NCI-H748 (cell line): ENCODE data around the gene FOXK2.
"Not testable (repeated sequence)": the region's sequence is repeated elsewhere in the genome, so short reads cannot be mapped to it uniquely, and the experiment has no call there.

Experiments
- DNase-seq: peaks from one replicate; lab custom pipeline; 2025; ENCODE audit not compliant: unreplicated experiment; lab: John Stamatoyannopoulos, UW

FOXK2 gene

DNA sequence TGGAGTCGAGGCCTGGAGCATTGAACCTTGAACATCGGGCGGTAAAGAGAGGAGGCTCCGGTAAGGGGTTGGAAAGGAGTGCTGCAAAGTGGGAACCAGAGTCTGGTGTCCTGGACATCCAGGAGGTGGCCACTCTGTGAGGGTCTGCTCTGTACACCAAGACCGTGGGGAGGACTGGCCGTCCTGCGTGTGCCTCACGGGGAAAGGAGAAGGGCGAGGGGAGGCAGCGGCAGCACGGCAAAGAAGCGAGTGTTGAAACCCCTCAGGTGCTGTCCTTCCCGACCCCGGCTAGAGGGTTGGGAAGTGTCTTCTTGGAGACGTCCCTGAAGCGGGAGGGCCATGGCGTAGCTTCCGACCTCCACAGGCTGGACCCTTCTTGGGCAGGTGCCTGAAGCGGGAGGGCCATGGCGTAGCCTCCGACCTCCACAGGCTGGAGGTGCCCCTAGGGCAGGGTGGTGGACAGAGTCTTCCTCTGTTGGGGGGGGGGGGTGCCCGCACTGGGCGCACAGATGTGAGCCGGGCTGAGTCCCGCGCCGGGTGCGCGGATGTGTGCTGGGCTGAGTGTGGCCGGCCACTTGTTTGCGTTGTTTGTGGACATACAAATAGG, 42.0 kb downstream of the FOXK2 start:
- no peak for DNase-seq

DNA sequence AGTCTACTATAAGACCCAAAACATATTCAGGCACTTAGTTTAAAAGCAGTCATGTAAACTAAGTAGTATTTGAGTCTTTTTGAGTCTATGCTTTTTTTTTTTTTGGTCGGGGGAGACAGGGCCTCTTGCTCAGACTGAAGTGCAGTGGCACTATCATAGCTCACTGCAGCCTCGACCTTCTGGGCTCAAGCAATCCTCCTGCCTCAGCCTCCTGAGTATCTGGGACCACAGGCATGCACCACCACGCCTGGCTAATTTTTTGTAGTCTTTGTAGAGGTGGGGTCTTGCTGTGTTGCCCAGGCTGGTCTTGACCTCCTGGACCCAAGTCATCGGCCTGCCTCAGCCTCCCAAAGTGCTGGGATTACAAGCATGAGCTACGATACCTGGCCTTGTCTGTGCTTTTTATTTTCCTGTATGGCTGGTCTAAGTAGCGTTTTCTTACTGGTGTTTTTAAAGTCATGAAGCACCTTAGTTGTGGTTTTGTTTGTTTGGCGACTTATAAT, 43.2 kb downstream of the FOXK2 start:
- DNase-seq = not testable (repeated sequence)

- no peak for DNase-seq
Observed at GRCh38 chr17:82563318-82563717, 43.8 kb downstream of the FOXK2 start.

GRCh38 chr17:82563745-82564144, 44.2 kb downstream of the FOXK2 start:
- DNase-seq = not testable (repeated sequence)

- no peak for DNase-seq
Observed at GRCh38 chr17:82564241-82564640, 44.7 kb downstream of the FOXK2 start.

DNA sequence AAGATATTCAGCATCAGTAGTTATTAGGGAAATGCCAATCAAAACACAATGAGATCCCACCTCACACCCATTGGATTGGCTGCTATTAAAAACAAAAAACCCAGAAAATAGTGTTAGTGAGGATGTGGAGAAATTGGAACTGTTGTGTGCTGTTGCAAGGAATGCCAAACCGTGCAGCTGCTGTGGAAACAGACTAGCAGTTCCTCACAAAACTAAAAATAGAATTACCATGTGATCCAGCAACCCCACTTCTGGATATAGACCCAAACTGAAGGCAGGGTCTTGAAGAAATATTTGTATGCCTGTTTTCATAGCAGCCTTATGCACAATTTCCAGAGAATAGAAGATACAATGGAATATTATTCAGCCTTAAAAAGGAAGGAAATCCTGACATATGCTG, 46.0 kb downstream of the FOXK2 start:
- no peak for DNase-seq

GRCh38 chr17:82566129-82566960, 46.8 kb downstream of the FOXK2 start:
- DNase-seq = no peak

DNA sequence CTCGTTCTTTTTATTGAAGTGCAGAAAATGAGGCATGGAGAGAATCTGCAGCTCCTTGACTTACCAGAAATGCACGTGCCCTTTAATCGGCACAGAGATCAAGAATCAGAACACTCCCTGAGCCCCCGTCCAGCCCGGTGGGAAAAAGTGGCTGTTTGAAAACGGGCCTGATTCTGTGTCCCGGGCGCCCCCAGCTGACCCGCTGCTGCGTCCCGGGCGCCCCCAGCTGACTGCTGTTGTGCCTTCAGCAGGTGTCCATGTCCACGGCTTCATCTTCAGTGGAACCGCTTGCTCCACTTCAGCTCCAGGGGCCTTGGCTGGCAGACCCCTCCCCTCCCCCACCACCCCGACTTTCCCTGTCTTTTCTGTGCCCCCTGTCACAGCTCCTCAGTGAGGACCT, 47.8 kb downstream of the FOXK2 start:
- no peak for DNase-seq

GRCh38 chr17:82568997-82569393, 49.5 kb downstream of the FOXK2 start:
- no peak for DNase-seq

- DNase-seq = no peak
Observed at GRCh38 chr17:82569621-82570020, 50.1 kb downstream of the FOXK2 start.

GRCh38 chr17:82570277-82570676, 50.7 kb downstream of the FOXK2 start:
- DNase-seq = no peak

GRCh38 chr17:82571855-82572254, 52.3 kb downstream of the FOXK2 start:
- DNase-seq = no peak

DNA sequence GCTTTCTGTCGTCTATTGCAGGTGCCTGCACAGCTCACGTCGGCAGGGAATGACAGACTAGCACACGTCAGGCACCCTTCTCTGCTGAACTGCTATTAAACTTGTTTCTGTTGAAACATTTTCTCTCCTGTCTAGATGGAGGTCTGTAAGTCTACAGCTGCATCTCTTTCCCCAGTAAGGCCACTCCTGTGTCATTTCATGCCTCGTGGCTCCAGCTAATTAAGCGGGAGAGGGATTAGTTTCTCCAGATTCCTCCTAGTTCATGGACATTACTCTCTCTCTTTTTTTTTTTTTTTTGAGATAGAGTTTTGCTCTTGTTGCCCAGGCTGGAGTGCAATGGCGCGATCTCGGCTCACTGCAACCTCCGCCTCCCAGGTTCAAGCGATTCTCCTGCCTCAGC, 54.5 kb downstream of the FOXK2 start:
- no peak for DNase-seq

DNA sequence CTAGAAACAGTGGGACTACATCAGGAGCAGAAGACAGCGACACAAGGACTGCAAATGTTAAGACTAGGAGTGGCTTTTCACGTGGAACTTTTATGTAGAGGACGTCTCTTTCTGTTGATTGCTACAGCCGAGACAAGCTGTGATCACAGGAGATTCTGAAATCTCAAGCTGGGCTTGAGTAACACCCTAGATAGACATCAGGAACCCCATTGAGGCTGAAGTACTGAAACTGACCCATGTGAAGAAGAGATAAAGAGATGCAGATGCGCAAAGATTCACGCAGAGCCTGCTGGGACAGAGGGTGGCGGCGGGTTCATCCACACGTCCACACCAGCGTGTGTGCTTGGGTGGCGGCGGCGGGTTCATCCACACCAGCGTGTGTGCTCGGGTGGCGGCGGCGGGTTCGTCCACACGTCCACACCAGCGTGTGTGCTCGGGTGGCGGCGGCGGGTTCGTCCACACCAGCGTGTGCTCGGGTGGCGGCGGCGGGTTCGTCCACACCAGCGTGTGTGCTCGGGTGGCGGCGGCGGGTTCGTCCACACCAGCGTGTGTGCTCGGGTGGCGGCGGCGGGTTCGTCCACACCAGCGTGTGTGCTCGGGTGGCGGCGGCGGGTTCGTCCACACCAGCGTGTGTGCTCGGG, 56.2 kb downstream of the FOXK2 start:
- not testable (repeated sequence) for DNase-seq

DNA sequence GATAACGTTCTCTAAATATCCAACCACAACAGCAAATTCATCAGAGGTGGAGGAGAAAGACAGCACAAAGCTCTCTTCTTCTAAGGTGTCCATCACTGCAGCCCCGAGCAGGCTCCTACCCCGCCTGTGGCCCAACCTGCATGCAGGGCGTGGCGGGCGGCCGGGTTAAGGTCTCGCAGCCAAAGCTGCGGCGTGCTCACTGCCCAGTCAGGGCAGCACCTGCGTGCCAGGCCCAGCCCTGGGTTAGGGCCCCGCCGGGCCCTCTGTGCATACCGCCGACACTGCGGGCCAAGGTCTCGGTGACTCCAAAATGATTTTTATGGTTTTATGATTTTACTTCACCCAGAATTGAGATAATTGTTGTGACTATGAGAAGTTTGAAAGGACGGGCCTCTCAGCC, 57.8 kb downstream of the FOXK2 start:
- no peak for DNase-seq

- DNase-seq = not testable (repeated sequence)
Observed at GRCh38 chr17:82579969-82580368, 60.4 kb downstream of the FOXK2 start.

DNA sequence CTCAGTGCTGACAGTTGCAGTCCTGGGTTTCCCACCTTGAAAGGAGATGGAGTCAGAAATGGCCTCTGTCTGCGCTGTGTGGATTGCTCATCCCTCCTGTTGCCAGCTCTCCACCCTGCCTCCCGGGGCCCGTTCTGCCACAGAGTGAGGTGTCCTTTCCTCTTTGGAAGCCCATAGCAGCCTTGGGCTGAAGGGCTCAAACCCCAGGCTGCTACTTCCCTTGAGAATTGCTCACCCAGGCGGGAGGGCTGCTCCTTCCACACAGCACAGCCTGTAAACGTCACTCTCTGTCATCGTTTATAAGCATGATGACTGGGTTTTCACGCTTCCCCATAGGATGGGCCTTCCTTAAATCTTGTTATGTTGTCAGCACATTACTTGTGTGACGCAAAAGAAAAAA, 62.7 kb downstream of the FOXK2 start:
- DNase-seq = no peak

GRCh38 chr17:82582709-82583108, 63.2 kb downstream of the FOXK2 start:
- DNase-seq = no peak

DNA sequence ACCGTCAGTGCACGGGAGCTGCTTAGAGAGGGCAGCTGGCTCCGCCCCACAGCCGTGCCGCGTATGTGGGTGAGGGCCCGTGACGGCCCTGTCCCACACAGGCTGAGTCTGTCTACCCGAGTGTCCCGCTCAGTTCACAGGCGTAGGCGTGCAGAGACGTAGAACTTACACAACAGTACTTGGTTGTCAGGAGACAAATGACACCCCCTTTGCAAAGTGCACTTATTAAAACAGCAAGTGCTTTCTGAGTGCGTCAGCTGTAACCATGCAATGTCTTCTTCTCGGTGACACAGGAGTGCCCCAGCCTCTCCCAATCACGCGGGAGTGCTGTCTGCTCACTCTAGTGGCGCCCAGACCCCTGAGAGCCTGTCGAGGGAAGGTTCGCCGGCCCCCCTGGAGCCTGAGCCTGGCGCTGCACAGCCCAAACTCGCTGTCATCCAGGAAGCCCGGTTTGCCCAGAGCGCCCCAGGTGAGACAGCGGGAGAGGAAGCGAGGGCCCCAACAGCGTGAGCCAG, 64.2 kb downstream of the FOXK2 start:
- no peak for DNase-seq

GRCh38 chr17:82585935-82586575, 66.5 kb downstream of the FOXK2 start:
- peak; percentile 64 for DNase-seq

DNA sequence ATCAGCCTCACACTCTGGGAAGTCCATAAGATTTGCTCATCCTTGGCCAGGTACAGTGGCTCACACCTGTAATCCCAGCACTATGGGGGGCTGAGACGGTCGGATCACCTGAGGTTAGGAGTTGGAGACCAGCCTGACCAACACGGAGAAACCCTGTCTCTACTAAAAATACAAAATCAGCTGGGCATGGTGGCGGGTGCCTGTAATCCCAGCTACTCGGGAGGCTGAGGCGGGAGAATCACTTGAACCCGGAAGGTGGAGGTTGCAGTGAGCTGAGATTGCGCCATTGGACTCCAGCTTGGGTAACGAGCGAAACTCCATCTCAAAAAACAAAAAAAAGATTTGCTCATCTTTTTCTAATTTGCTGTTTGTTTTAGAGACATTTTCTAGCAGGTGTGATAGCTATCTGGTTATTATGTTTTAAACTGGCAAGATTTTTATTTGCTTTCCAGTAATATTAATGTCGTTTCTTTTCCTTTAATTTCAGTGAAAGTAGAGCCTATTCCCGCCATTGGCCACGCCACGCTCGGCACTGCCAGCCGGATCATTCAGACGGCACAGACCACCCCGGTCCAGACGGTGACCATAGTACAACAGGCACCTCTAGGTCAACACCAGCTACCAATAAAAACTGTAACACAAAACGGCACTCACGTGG, 67.2 kb downstream of the FOXK2 start:
- no peak for DNase-seq
